ENCODE data around the gene GIPC3.
A peak's percentile ranks its signal among the peaks of the same experiment; 100 is the strongest.
"Not testable (repeated sequence)": the region's sequence is repeated elsewhere in the genome, so short reads cannot be mapped to it uniquely, and the experiment has no call there.

Gene GIPC3

GRCh38 chr19:3618144-3618810, 33.0 kb downstream of the GIPC3 start:
- peak in 1 of 3 experiments; percentile 58 for DNase-seq (ENCODE audit: low read depth in 2 of 3, low spot score in 2 of 3)

GRCh38 chr19:3618811-3619630, 33.7 kb downstream of the GIPC3 start:
- DNase-seq (ENCODE audit: low read depth in 2 of 3, low spot score in 2 of 3): no peak

- DNase-seq (ENCODE audit: low read depth in 2 of 3, low spot score in 2 of 3): no peak
Observed at GRCh38 chr19:3619631-3620012, 34.3 kb downstream of the GIPC3 start.

- DNase-seq (ENCODE audit: low read depth in 2 of 3, low spot score in 2 of 3): no peak
Observed at GRCh38 chr19:3620145-3620816, 35.0 kb downstream of the GIPC3 start.

GRCh38 chr19:3620817-3621547, 35.7 kb downstream of the GIPC3 start:
- DNase-seq (ENCODE audit: low read depth in 2 of 3, low spot score in 2 of 3): no peak

GRCh38 chr19:3621689-3622088, 36.4 kb downstream of the GIPC3 start:
- no peak for DNase-seq (ENCODE audit: low read depth in 2 of 3, low spot score in 2 of 3)

- no peak for DNase-seq (ENCODE audit: low read depth in 2 of 3, low spot score in 2 of 3)
Observed at GRCh38 chr19:3622224-3622623, 36.9 kb downstream of the GIPC3 start.

GRCh38 chr19:3623716-3624115, 38.4 kb downstream of the GIPC3 start:
- DNase-seq (ENCODE audit: low read depth in 2 of 3, low spot score in 2 of 3): no peak

GRCh38 chr19:3625996-3626472, 40.8 kb downstream of the GIPC3 start:
- no peak for DNase-seq (ENCODE audit: low read depth in 2 of 3, low spot score in 2 of 3)

- peak; percentile 93 to 96 (median 95) for DNase-seq (ENCODE audit: low read depth in 2 of 3, low spot score in 2 of 3)
Observed at GRCh38 chr19:3626473-3627350, 41.4 kb downstream of the GIPC3 start, which contains the start of gene CACTIN. Gene CACTIN, minus strand, starts transcription at chr19:3626790. Its CDS starts 28 bp downstream, at chr19:3626762.

GRCh38 chr19:3627351-3627723, 42.1 kb downstream of the GIPC3 start:
- no peak for DNase-seq (ENCODE audit: low read depth in 2 of 3, low spot score in 2 of 3)

- not testable (repeated sequence) for DNase-seq (ENCODE audit: low read depth in 2 of 3, low spot score in 2 of 3)
Observed at GRCh38 chr19:3628766-3629165, 43.5 kb downstream of the GIPC3 start.

GRCh38 chr19:3631053-3631861, 46.0 kb downstream of the GIPC3 start:
- DNase-seq (ENCODE audit: low read depth in 2 of 3, low spot score in 2 of 3): no peak

- no peak for DNase-seq (ENCODE audit: low read depth in 2 of 3, low spot score in 2 of 3)
Observed at GRCh38 chr19:3632098-3632497, 46.8 kb downstream of the GIPC3 start.

- DNase-seq (ENCODE audit: low read depth in 2 of 3, low spot score in 2 of 3): no peak
Observed at GRCh38 chr19:3632739-3633558, 47.7 kb downstream of the GIPC3 start.

GRCh38 chr19:3633559-3633988, 48.3 kb downstream of the GIPC3 start:
- no peak for DNase-seq (ENCODE audit: low read depth in 2 of 3, low spot score in 2 of 3)

- DNase-seq (ENCODE audit: low read depth in 2 of 3, low spot score in 2 of 3): no peak
Observed at GRCh38 chr19:3634496-3635045, 49.3 kb downstream of the GIPC3 start.

- no peak for DNase-seq (ENCODE audit: low read depth in 2 of 3, low spot score in 2 of 3)
Observed at GRCh38 chr19:3636506-3636905, 51.2 kb downstream of the GIPC3 start.
